ENCODE data around the gene UBE2R2.
"Not testable (repeated sequence)": the region's sequence is repeated elsewhere in the genome, so short reads cannot be mapped to it uniquely, and the experiment has no call there.

UBE2R2 gene

DNA sequence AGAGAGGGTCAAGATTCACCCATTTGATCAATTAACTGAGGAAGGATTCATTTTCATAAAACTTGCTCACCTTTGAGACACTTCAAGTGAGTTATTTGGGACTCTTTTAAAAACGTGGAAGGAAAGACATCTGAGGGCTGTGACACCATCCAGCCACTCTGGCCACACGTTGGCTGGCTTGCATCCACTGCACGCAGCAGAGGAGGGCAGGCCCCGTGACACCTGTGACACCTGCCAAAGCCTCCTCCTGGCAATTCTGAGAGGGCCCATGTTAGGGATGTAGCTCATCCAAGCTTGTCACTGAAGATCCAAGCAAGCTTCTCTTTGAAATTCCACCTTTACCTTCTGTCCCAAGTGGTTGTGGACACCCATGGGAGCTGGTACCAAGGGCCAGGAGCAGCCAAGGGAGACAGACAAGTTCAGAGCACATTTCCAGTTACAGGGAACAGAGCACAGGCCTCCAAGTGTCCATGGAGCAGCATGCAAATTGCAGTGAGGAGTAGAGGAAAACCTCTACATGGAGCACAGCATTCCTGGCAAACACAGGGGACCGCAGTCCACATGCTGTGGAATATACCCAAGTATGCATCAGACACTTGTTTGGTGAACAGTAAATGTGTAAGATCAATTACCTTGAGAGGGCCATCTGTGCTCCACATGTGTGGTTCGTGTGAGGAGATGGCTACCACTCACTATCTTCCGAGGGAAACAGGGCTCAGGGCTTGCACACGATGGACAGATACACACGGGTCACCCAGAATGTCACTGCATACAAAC is 16.8 kb upstream of the UBE2R2 start:
- DNase-seq (ENCODE audit: low read depth, low spot score), result no peak

GRCh38 chr9:33800886-33801285 is 16.1 kb upstream of the UBE2R2 start:
- DNase-seq (ENCODE audit: low read depth, low spot score), result no peak

DNA sequence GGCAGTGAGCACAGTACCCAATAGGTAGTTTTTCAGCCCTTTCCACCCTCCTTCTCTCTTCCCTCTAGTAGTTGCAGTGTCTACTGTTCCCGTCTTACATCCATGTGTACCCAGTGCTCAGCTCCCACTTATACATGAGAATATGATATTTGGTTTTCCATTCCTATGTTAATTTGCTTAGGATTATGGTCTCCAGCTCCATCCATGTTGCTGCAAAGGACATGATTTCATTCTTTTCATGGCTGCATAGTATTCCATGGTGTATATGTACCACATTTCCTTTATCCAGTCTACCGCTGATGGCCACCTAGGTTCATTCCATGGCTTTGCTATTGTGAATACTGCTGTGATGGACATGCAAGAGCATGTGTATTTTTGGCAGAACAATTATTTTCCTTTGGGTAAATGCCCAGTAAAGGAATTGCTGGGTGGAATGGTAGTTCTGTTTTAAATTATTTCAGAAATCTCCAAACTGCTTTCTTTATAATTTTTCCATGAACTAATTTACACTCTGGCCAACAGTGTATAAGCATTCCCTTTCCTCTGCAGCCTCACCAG is 14.9 kb upstream of the UBE2R2 start:
- not testable (repeated sequence) for DNase-seq (ENCODE audit: low read depth, low spot score)

- DNase-seq (ENCODE audit: low read depth, low spot score), result not testable (repeated sequence)
These were observed 12.8 kb upstream of the UBE2R2 start for GRCh38 chr9:33804196-33804595.

DNA sequence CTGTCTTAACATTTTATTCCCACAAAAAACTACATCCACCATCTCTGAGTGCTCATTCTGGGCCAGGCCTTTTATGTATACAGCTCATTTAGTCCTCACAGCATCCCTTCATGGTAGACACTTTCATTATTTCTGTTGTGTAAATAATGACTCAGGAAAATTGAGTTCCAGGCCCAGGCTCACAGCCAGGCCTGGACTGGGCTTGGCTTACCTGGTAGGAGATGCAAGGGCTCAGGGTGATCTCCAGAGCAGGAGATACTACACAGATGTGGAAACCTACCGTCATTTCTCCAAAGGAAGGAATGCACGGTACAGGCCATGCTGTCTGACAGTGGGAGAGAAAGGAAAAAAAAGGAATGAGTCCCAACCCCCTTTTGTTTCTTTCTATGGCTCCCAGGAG is 9.8 kb upstream of the UBE2R2 start:
- DNase-seq (ENCODE audit: low read depth, low spot score), result not testable (repeated sequence)

DNA sequence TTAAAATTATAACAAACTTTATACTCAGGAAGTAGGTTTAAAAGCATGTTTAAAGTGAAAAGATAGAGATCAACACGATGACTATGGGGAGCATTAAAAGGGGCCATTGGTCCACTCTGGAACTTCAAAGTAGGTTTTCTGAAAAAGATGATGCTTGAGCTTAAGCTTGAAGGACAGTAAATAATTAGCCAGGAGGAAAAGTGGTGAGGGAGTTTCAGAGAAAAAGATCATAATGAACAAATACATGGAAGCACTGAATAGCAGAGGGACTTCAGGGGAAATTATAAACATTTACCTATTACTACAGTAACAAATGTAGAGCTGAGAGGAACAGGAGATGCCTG is 8.0 kb upstream of the UBE2R2 start:
- DNase-seq (ENCODE audit: low read depth, low spot score), result not testable (repeated sequence)

GRCh38 chr9:33809506-33809905 is 7.5 kb upstream of the UBE2R2 start:
- DNase-seq (ENCODE audit: low read depth, low spot score), result no peak

DNA sequence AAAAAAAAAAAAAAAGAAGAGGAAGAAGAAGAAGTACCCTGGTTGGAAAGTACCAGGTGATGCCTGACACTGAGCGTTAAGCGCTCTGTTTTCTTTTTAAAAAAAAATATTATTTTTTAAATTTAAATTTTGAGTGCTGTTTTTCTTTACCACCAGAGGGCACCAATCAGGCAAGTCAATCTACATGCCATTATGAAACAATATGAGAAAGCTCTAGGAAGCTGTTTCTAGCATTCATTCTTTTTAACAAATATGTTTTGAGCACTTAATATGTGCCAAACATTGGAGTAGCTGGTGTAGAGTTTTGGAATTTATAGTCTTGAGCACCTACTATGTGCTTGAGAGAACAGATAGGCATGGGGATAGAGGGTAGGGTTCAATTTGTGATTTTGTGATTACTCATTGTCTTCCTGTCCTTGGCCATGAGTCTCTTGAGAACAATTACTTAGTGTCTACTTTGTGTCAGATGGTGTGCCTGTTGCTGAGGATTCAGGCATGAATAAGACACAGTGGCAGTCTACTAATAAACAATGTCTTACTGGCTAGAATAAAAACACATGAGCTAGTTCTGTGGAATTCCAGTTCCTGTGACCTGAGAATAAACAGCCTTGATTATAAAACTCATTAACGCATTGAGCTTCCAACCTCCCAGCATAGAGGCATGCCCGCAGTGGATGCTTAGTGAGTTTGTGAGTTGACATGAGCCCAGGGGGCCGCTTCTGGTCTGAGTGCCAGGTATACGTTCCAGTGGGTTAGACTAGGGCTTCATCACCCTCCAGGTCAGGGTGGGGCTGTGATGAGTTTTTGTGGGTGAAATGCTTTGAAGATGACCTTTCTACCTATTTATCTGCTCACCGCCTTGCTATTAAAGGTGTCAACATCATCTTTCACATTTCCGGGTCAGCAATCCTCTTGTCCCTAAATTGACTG is 3.0 kb upstream of the UBE2R2 start:
- DNase-seq (ENCODE audit: low read depth, low spot score), result no peak

DNA sequence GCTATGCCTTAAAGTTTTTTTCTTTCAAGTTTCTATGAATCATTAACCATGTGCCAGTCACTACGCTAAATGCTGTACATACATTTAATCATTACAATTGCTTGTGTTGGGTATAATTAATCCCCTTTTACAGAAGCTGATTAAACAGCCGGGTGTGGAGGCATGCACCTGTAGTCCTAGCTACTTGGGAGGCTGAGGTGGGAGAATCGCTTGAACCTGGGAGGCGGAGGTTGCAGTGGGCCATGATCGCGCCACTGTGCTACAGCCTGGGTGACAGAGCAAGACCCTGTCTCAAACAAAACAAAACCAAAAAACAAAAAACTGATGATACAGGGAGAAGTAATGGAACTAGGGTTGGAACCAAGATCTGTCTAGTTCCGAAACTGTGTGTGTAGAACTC is 1.2 kb upstream of the UBE2R2 start:
- no peak for DNase-seq (ENCODE audit: low read depth, low spot score)

DNA sequence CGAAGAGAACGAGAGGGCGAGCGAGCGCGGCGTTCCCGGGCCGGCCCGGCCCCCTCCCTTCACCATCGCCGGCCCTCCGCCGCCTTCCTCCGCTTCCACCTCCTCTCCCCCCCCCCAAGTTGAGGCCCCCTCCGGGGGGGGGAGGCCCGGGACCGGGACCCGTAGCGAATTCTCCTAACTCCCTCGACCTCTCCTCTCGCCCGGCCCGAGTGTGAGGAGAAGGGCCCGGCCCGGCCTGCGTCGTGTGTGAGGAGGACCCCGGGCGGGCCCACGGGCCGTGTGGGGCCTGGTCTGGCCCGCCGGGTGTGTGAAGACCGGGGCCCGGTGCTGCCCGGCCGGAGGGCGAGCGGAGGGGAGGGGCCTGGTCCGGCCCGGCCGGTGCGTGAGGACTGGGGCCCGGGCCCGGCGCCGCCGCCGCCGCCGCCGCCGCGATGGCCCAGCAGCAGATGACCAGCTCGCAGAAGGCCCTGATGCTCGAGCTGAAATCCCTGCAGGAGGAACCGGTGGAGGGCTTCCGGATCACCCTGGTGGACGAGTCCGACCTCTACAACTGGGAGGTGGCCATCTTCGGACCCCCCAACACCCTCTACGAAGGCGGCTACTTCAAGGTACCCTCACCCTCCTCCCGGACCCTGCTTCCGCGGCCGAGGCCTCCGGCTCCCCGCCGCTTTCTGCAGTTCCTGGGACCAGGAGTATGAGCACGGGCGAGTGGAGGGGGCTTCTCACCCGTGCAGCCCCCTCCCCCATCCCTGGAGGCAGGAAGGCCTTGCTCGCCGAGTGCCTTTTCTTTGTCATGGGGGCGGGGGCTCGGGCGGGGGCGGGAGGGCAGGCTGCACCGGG is 587 bp downstream of the UBE2R2 start:
- peak; percentile 61 for DNase-seq (ENCODE audit: low read depth, low spot score)

GRCh38 chr9:33818167-33818846 is 1.3 kb downstream of the UBE2R2 start:
- DNase-seq (ENCODE audit: low read depth, low spot score), result no peak

DNA sequence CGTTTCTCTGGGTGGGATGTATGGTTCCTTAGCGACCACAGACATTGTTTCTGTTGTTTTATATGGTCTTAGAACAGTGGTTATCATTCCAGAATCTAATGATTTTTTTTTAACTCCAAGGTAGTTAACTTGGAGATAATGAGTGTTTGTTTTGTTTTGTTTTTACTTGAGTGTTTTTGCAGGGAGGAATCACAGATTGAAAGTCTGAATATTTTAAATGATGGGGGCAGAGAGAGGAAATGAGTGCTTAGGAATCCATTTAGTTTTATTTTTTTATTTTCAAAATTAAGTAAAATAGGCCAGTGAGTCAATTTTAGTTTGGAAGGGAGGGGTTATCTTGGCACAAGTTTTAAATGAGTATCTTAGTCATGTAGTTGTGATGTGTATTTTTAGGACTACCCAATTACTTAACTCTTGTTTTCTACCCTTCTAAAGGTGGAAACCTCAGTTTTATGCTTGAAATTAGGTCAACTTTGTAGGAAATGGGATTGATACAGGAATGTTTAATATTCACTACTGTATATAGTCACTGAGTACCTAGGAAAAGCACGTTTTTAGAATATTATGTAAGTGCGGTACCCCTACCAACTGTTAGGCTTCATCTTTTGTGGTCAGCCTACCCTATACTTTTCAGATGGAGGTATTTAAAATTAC is 2.0 kb downstream of the UBE2R2 start:
- DNase-seq (ENCODE audit: low read depth, low spot score), result no peak

GRCh38 chr9:33820231-33820745 is 3.3 kb downstream of the UBE2R2 start:
- no peak for DNase-seq (ENCODE audit: low read depth, low spot score)

DNA sequence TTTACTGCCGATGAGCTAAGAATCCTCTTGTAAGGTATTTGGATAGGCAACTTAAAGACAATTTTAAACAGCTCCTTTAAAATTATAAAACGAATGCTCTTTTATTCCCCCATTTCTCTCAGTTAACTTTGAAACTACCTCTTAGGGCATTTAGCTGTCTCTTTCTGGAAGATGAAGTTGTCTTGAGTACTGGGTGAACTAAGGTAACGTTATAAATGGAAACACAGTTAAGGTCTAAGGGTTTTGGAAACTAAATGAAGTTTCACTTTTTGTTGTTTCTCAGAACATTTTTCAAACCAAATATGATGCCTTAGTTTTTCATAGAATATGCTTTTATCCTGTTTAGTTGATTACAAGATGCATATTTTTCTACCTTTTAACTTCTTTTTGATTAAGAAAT is 6.8 kb downstream of the UBE2R2 start:
- DNase-seq (ENCODE audit: low read depth, low spot score), result no peak

DNA sequence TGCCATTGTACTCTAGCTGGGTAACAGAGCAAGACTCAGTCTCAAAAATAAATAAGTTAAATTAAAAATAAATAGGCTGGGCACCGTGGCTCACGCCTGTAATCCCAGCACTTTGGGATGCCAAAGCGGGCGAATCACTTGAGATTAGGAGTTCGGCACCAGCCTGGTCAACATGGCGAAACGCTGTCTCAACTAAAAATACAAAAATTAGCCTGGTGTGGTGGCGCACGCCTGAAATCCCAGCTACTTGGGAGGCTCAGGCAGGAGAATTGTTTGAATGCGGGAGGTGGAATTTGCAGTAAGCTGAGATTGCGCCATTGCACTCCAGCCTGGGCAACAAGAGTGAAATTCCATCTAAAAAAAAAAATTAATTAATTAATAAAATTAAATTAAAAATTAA is 10.3 kb downstream of the UBE2R2 start:
- DNase-seq (ENCODE audit: low read depth, low spot score), result not testable (repeated sequence)

DNA sequence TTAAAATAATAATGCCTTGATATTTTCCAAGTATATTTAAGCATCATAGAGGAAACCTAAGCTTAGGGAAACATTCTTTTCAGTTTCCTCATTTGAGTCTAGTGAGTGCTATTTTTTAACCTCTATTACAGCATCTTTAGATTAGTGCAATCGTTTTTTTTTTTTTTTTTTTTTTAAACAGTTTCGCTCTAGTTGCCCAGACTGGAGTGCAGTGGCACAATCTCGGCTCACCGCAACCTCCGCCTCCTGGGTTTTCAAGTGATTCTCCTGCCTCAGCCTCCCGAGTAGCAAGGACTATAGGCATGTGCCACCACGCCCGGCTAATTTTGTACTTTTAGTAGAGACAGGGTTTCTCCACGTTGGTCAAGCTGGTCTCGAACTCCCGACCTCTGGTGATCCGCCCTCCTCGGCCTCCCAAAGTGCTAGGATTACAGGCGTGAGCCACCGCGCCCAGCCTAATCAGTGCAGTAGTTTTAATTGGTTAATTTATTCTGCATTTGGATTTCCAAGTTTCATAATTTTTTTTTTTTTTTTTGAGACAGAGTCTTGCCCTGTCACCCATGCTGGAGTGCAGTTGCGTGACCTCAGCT is 12.8 kb downstream of the UBE2R2 start:
- DNase-seq (ENCODE audit: low read depth, low spot score), result not testable (repeated sequence)

DNA sequence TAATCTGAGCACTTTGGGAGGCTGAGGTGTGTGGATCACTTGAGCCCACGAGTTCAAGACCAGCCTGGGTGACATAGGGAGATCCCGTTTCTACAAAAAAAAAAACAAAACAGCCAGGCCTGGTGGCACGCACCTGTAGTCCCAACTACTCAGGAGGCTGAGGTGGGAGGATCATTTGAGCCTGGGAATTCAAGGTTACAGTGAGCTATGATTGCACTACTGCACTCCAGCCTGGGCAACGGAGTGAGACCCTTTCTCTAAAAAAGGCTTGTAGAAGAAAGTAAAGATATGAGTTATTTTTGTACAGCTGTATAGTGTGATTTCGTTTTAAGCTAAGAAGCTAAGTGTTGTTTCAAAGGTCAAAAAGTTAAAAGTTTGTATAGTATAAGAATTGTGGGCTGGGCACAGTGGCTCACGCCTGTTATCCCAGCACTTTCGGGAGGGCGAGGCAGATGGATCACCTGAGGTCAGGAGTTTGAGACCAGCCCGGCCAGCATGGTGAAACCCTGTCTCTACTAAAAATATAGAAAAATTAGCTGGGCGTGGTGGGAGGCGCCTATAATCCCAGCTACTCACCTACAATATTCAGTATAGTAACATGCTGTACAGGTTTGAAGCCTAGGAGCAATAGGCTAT is 18.8 kb downstream of the UBE2R2 start:
- no peak for DNase-seq (ENCODE audit: low read depth, low spot score)

- not testable (repeated sequence) for DNase-seq (ENCODE audit: low read depth, low spot score)
These were observed 19.3 kb downstream of the UBE2R2 start for GRCh38 chr9:33836261-33836660.

GRCh38 chr9:33837138-33837537 is 20.2 kb downstream of the UBE2R2 start:
- DNase-seq (ENCODE audit: low read depth, low spot score), result no peak

All from iPS DF 19.7 (cell line).